Osteoblast (primary cell): ENCODE results near the gene PNPLA8. TPM values are rescaled to one million over a fixed set of nuclear protein-coding genes. Genes with fewer than 3 reads are reported as not detected.
"Not testable (repeated sequence)": the region's sequence is repeated elsewhere in the genome, so short reads cannot be mapped to it uniquely, and the experiment has no call there.

Experiments used
- DNase-seq: peaks from one replicate; pipeline ENCODE4 v3.0.0; 2011; ENCODE audit warnings: low spot score, mixed read lengths; ENCODE audit not compliant: insufficient read length; ENCODE audit errors: missing footprints
- H2AFZ ChIP-seq: 2 replicates; pipeline ENCODE4 v1.6.0; 2011; ENCODE audit warnings: mild to moderate bottlenecking, low read length
- H3K27ac ChIP-seq: 2 replicates; pipeline ENCODE4 v1.5.1; 2011; ENCODE audit warnings: mild to moderate bottlenecking, low read depth, low read length, moderate library complexity
- H3K27me3 ChIP-seq: 2 replicates; pipeline ENCODE4 v1.6.0; 2012; ENCODE audit warnings: mild to moderate bottlenecking, control low read depth, inconsistent platforms, low read length, moderate library complexity; ENCODE audit not compliant: insufficient read depth
- H3K36me3 ChIP-seq: 2 replicates; pipeline ENCODE4 v1.5.1; 2011; ENCODE audit warnings: mild to moderate bottlenecking, low read length, control low read depth, moderate library complexity; ENCODE audit not compliant: insufficient read depth
- H3K4me1 ChIP-seq: 2 replicates; pipeline ENCODE4 v1.5.1; 2011; ENCODE audit warnings: mild to moderate bottlenecking, low read length, control low read depth, moderate library complexity; ENCODE audit not compliant: insufficient read depth
- H3K4me2 ChIP-seq: 2 replicates; pipeline ENCODE4 v1.6.0; 2011; ENCODE audit warnings: mild to moderate bottlenecking, low read length; ENCODE audit not compliant: insufficient read depth
- H3K4me3 ChIP-seq: fragments of 200-600 bp; sonication (generic); 3 replicates; pipeline ENCODE4 v1.5.1; 2012; ENCODE audit warnings: mild to moderate bottlenecking, low read length, inconsistent platforms; ENCODE audit not compliant: insufficient read depth
- H3K79me2 ChIP-seq: 2 replicates; pipeline ENCODE4 v1.6.0; 2012; ENCODE audit warnings: mild to moderate bottlenecking, low read length, control low read depth, inconsistent platforms; ENCODE audit not compliant: insufficient read depth
- H3K9me3 ChIP-seq: 2 replicates; pipeline ENCODE4 v1.5.1; 2011; ENCODE audit warnings: low read depth, low read length, control low read depth
- H4K20me1 ChIP-seq: 2 replicates; pipeline ENCODE4 v1.6.0; 2012; ENCODE audit warnings: mild to moderate bottlenecking, low read length, control low read depth; ENCODE audit not compliant: insufficient read depth
- CTCF ChIP-seq: IDR thresholded peaks from 2 replicates; pipeline ENCODE4 v1.5.1; 2011; ENCODE audit warnings: mild to moderate bottlenecking, low read depth, low read length, moderate library complexity; ENCODE audit errors: extremely low read depth
- total RNA-seq: library from RNA; depleted of rRNA; stranded (reverse); fragments of >200 nt; gene quantifications from 2 replicates; pipeline ENCODE4 v1.2.3, GENCODE V29; 2012

PNPLA8 gene
- total RNA-seq, 1 donor, result 37.6 TPM

- peaks cover 29% of the 10 kb centered on the region for H3K36me3 ChIP-seq
- no peak for TF ChIP-seq CTCF
- H4K20me1 ChIP-seq, result no peaks in the 10 kb centered on the region
- no peaks in the 10 kb centered on the region for H3K9me3 ChIP-seq
- no peak overlapping the region for H3K27ac ChIP-seq
- H3K79me2 ChIP-seq, result peaks cover 48% of the 10 kb centered on the region
- H3K27me3 ChIP-seq, result no peaks in the 10 kb centered on the region
- no peak overlapping the region for H3K4me3 ChIP-seq
- DNase-seq, result no peak
- H2AFZ ChIP-seq, result no peak overlapping the region
- no peak overlapping the region for H3K4me2 ChIP-seq
- no peaks in the 10 kb centered on the region for H3K4me1 ChIP-seq
Observed at GRCh38 chr7:108515630-108516029, 10.3 kb downstream of the PNPLA8 start.

- H3K4me1 ChIP-seq, result no peaks in the 10 kb centered on the region
- no peak for DNase-seq
Observed at GRCh38 chr7:108515013-108515412, 10.9 kb downstream of the PNPLA8 start.

GRCh38 chr7:108511939-108512338 is 14.0 kb downstream of the PNPLA8 start:
- peaks cover 22% of the 10 kb centered on the region for H3K36me3 ChIP-seq
- H2AFZ ChIP-seq, result no peak overlapping the region
- no peak for DNase-seq
- H3K4me3 ChIP-seq, result no peak overlapping the region
- H3K27me3 ChIP-seq, result no peaks in the 10 kb centered on the region
- H3K79me2 ChIP-seq, result peaks cover 21% of the 10 kb centered on the region
- H3K9me3 ChIP-seq, result no peaks in the 10 kb centered on the region
- H3K4me1 ChIP-seq, result no peaks in the 10 kb centered on the region
- no peak for TF ChIP-seq CTCF
- H3K27ac ChIP-seq, result no peak overlapping the region
- H4K20me1 ChIP-seq, result no peaks in the 10 kb centered on the region
- no peak overlapping the region for H3K4me2 ChIP-seq

More at GRCh38 chr7:108515013-108515412, 10.9 kb downstream of the PNPLA8 start:
- Histone ChIP-seq H3K79me2 (peaks cover 44% of the 10 kb centered on the region), H3K4me3 (no peak overlapping the region), H3K9me3 (no peaks in the 10 kb centered on the region), H3K27me3 (no peaks in the 10 kb centered on the region), H3K36me3 (peaks cover 29% of the 10 kb centered on the region), H3K4me2 (no peak overlapping the region), H3K27ac (no peak overlapping the region), H4K20me1 (no peaks in the 10 kb centered on the region), H2AFZ (no peak overlapping the region)
- TF ChIP-seq CTCF, result no peak

GRCh38 chr7:108504576-108504975 is 21.4 kb downstream of the PNPLA8 start:
- not testable (repeated sequence) for H3K27ac ChIP-seq, H3K79me2 ChIP-seq
- H3K36me3 ChIP-seq, result peaks cover 11% of the 10 kb centered on the region

More at GRCh38 chr7:108504576-108504975, 21.4 kb downstream of the PNPLA8 start:
- H3K9me3 ChIP-seq, DNase-seq, H4K20me1 ChIP-seq, H3K27me3 ChIP-seq, H3K4me1 ChIP-seq, H3K4me2 ChIP-seq, H2AFZ ChIP-seq, H3K4me3 ChIP-seq: not testable (repeated sequence)
